KMS-11 (cell line): ENCODE measurements around the gene PAM.

Experiments
- H2AFZ ChIP-seq: fragments of 200-600 bp; sonication (generic); 2 replicates; pipeline ENCODE4 v1.6.1; 2016; ENCODE audit warnings: antibody characterized with exemption, mixed run types, low read depth
- H3K27ac ChIP-seq: fragments of 200-600 bp; sonication (generic); 2 replicates; pipeline ENCODE4 v1.6.1; 2016; ENCODE audit warnings: mild to moderate bottlenecking, mixed run types
- H3K27me3 ChIP-seq: fragments of 200-600 bp; sonication (generic); 2 replicates; pipeline ENCODE4 v1.6.1; 2017; ENCODE audit warnings: mild to moderate bottlenecking, low read depth, mixed run types, moderate library complexity; ENCODE audit not compliant: insufficient read depth
- H3K36me3 ChIP-seq: fragments of 200-600 bp; sonication (generic); 2 replicates; pipeline ENCODE4 v1.6.1; 2017; ENCODE audit warnings: mild to moderate bottlenecking, mixed run types; ENCODE audit not compliant: insufficient read depth
- H3K4me1 ChIP-seq: fragments of 200-600 bp; sonication (generic); 2 replicates; pipeline ENCODE4 v1.6.1; 2016; ENCODE audit warnings: mild to moderate bottlenecking, low read depth, mixed run types; ENCODE audit not compliant: poor library complexity, severe bottlenecking
- H3K4me2 ChIP-seq: fragments of 200-600 bp; sonication (generic); 2 replicates; pipeline ENCODE4 v1.7.0; 2016; ENCODE audit warnings: mild to moderate bottlenecking, mixed run types
- H3K4me3 ChIP-seq: fragments of 200-600 bp; sonication (generic); IDR thresholded peaks from 2 replicates; pipeline ENCODE4 v1.6.1; 2017; ENCODE audit warnings: low read depth, low read length, mixed read lengths; ENCODE audit not compliant: insufficient read depth
- H3K79me2 ChIP-seq: fragments of 200-600 bp; sonication (generic); 2 replicates; pipeline ENCODE4 v1.6.1; 2016; ENCODE audit warnings: low read depth, mixed run types; ENCODE audit not compliant: insufficient read depth
- H3K9ac ChIP-seq: fragments of 200-600 bp; sonication (generic); 2 replicates; pipeline ENCODE4 v1.6.1; 2016; ENCODE audit warnings: mild to moderate bottlenecking, mixed run types
- H4K20me1 ChIP-seq: fragments of 200-600 bp; sonication (generic); 2 replicates; pipeline ENCODE4 v1.6.1; 2016; ENCODE audit warnings: mild to moderate bottlenecking, mixed run types; ENCODE audit not compliant: insufficient read depth
- CTCF ChIP-seq: fragments of 200-600 bp; sonication (generic); conservative IDR thresholded peaks from 2 replicates; pipeline ENCODE4 v1.6.1; 2017; ENCODE audit warnings: low read depth, mild to moderate bottlenecking, antibody characterized with exemption, low read length, moderate library complexity, mixed read lengths

Gene PAM

GRCh38 chr5:102850503-102850902, 95.4 kb downstream of the PAM start:
- H2AFZ ChIP-seq: no peak overlapping the region
- no peak for TF ChIP-seq CTCF
- H3K4me3 ChIP-seq: no peak overlapping the region
- H4K20me1 ChIP-seq: no peaks in the 10 kb centered on the region
- no peaks in the 10 kb centered on the region for H3K27me3 ChIP-seq
- no peaks in the 10 kb centered on the region for H3K4me1 ChIP-seq
- no peaks in the 10 kb centered on the region for H3K36me3 ChIP-seq
- H3K79me2 ChIP-seq: no peaks in the 10 kb centered on the region
- H3K4me2 ChIP-seq: no peak overlapping the region
- no peak overlapping the region for H3K27ac ChIP-seq
- no peak overlapping the region for H3K9ac ChIP-seq

GRCh38 chr5:102853680-102854079, 98.6 kb downstream of the PAM start:
- Histone ChIP-seq H3K27me3 (no peaks in the 10 kb centered on the region), H3K4me2 (no peak overlapping the region), H3K36me3 (no peaks in the 10 kb centered on the region), H4K20me1 (no peaks in the 10 kb centered on the region), H3K4me1 (no peaks in the 10 kb centered on the region), H3K9ac (no peak overlapping the region), H3K79me2 (no peaks in the 10 kb centered on the region), H2AFZ (no peak overlapping the region), H3K27ac (no peak overlapping the region), H3K4me3 (no peak overlapping the region)
- no peak for TF ChIP-seq CTCF

- Histone ChIP-seq H3K27ac (no peak overlapping the region), H3K9ac (no peak overlapping the region), H3K4me3 (no peak overlapping the region), H3K4me2 (no peak overlapping the region), H4K20me1 (no peaks in the 10 kb centered on the region), H3K27me3 (no peaks in the 10 kb centered on the region), H3K4me1 (no peaks in the 10 kb centered on the region), H3K36me3 (no peaks in the 10 kb centered on the region), H3K79me2 (no peaks in the 10 kb centered on the region), H2AFZ (no peak overlapping the region)
- no peak for TF ChIP-seq CTCF
These were observed 100.7 kb downstream of the PAM start for GRCh38 chr5:102855681-102856388.

- H3K4me3 ChIP-seq: no peak overlapping the region
- no peaks in the 10 kb centered on the region for H3K4me1 ChIP-seq
- no peaks in the 10 kb centered on the region for H3K36me3 ChIP-seq
- no peak for TF ChIP-seq CTCF
- no peaks in the 10 kb centered on the region for H3K27me3 ChIP-seq
- no peak overlapping the region for H3K27ac ChIP-seq
- no peak overlapping the region for H3K9ac ChIP-seq
- no peak overlapping the region for H3K4me2 ChIP-seq
- H2AFZ ChIP-seq: no peak overlapping the region
- no peaks in the 10 kb centered on the region for H4K20me1 ChIP-seq
- H3K79me2 ChIP-seq: no peaks in the 10 kb centered on the region
These were observed 101.3 kb downstream of the PAM start for GRCh38 chr5:102856389-102856777.
